ENCODE data around the gene GUCD1. TPM values are rescaled to one million over a fixed set of nuclear protein-coding genes. Genes with fewer than 3 reads are reported as not detected.

The GUCD1 gene
- total and polyA plus RNA-seq, 2 of the 13 experiments (the other 11 are each of a cell fraction or from before 2014, with no cell fraction given) = 128 to 245 TPM

DNA sequence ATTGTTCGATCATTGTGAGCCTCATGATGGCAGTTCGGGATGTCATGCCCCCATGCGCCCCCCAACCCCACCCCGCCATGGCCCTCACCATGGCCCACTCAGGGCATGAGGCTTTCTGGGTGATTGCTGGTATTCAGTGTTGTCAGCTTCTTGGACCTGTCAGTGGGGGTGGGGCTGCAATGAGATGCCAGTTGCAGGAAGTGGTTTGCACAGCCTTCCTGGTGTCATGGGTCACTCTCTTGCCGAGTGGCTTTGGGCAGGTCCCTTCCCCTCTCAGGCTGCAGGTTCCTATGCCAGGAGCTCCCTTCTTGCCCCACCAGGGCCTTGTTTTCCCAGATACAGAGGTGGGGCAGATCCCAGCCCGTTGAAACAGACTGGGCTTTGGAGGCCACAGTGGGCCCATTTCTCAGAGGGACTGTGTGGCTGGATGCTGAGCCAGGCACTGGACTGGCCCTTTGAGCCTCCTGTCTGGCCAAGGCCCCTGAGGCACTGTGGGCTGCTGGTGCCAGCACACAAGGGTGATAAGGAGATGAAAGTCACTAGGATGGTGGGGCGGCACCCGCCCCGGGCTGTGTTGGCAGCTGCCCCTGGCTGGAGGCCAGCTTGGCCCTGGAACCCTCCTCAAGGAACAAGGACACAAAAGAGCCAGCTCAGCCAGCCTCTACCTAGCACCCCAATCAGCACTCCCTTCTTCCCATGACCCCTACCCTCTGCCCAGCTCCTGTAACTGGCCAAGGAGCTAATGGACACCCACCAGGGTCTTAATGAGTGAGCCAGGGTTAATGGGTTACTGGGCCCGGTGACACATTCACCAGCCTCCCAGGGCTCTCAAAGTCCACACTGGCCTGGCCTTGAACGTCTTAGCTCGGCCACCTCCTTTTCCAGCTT is 46.5 kb upstream of the GUCD1 start (continued):
- TF ChIP-seq HMGXB3 (CRISPR knock-in tag; IDR thresholded peaks at IDR 0.05; ENCODE audit: borderline replicate concordance) (no peak), ZHX2 (IDR thresholded peaks at IDR 0.05; ENCODE audit: low read depth) (no peak), ZHX2 (CRISPR knock-in tag; IDR thresholded peaks at IDR 0.05; ENCODE audit: borderline replicate concordance) (no peak), POLR2A (IDR thresholded peaks at IDR 0.05; ENCODE audit: insufficient read depth in 1 of 2, low read depth in 2 of 2, low read length in 2 of 2) (peak in 1 of 2 experiments; percentile 71; a peak in 3 of 4 replicates), XBP1 (CRISPR knock-in tag; IDR thresholded peaks at IDR 0.05) (no peak), SOX5 (CRISPR knock-in tag; IDR thresholded peaks at IDR 0.05; ENCODE audit: borderline replicate concordance) (0 out of 2 replicates have a peak, but pooled peaks have one; percentile 19), SOX13 (IDR thresholded peaks at IDR 0.05) (no peak), SOX13 (CRISPR knock-in tag; conservative IDR thresholded peaks at IDR 0.05 in 1 of 2, IDR thresholded peaks at IDR 0.05 in 1 of 2) (0 out of 4 replicates have a peak, but pooled peaks of 1 of the 2 experiments have one; percentile 22), ZSCAN9 (CRISPR knock-in tag; IDR thresholded peaks at IDR 0.05; ENCODE audit: borderline replicate concordance) (no peak), ZNF460 (CRISPR knock-in tag; IDR thresholded peaks at IDR 0.05; ENCODE audit: borderline replicate concordance) (peak; percentile 25; the same call in 1 of the 2 replicates), ATRX (CRISPR knock-in tag; IDR thresholded peaks at IDR 0.05; ENCODE audit: borderline replicate concordance) (no peak)
- TF ChIP-seq, protein P1, sequence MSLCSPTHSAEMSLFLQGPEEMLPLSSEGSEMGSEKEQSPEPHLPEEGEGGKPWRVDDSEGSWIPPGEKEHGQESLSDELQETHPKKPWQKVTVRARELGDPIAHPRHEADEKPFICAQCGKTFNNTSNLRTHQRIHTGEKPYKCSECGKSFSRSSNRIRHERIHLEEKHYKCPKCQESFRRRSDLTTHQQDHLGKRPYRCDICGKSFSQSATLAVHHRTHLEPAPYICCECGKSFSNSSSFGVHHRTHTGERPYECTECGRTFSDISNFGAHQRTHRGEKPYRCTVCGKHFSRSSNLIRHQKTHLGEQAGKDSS (CRISPR knock-in tag; IDR thresholded peaks at IDR 0.05; ENCODE audit: borderline replicate concordance, low read depth) = no peak
